ENCODE data around the gene ARID4A. TPM values are rescaled to one million over a fixed set of nuclear protein-coding genes. Genes with fewer than 3 reads are reported as not detected.

The ARID4A gene
- total and polyA plus RNA-seq, 9 of the 15 experiments (the other 6 are each of a cell fraction or from before 2014, with no cell fraction given): 2.4 to 11.5 (median 8.7) TPM

DNA sequence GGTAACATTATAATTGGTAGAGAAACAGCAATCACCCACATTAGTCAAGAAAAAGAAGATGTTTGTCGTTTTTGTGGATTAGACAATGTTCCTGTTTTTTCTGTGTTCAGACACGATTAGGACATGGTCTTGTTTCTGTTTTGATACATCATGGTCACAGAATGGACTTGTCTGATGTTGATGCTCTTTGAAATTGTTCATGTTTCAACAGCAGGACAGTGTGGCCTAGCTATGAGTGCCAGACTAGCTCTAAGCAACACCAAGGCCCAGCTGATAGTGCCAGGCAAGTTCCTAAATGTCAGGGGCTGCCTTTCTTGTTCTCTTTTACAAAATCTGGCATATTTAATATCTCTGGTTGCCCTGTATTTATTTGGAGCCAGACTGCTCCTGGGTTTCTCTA lies 56.5 kb downstream of the ARID4A start (continued):
- TF ChIP-seq, protein P1, sequence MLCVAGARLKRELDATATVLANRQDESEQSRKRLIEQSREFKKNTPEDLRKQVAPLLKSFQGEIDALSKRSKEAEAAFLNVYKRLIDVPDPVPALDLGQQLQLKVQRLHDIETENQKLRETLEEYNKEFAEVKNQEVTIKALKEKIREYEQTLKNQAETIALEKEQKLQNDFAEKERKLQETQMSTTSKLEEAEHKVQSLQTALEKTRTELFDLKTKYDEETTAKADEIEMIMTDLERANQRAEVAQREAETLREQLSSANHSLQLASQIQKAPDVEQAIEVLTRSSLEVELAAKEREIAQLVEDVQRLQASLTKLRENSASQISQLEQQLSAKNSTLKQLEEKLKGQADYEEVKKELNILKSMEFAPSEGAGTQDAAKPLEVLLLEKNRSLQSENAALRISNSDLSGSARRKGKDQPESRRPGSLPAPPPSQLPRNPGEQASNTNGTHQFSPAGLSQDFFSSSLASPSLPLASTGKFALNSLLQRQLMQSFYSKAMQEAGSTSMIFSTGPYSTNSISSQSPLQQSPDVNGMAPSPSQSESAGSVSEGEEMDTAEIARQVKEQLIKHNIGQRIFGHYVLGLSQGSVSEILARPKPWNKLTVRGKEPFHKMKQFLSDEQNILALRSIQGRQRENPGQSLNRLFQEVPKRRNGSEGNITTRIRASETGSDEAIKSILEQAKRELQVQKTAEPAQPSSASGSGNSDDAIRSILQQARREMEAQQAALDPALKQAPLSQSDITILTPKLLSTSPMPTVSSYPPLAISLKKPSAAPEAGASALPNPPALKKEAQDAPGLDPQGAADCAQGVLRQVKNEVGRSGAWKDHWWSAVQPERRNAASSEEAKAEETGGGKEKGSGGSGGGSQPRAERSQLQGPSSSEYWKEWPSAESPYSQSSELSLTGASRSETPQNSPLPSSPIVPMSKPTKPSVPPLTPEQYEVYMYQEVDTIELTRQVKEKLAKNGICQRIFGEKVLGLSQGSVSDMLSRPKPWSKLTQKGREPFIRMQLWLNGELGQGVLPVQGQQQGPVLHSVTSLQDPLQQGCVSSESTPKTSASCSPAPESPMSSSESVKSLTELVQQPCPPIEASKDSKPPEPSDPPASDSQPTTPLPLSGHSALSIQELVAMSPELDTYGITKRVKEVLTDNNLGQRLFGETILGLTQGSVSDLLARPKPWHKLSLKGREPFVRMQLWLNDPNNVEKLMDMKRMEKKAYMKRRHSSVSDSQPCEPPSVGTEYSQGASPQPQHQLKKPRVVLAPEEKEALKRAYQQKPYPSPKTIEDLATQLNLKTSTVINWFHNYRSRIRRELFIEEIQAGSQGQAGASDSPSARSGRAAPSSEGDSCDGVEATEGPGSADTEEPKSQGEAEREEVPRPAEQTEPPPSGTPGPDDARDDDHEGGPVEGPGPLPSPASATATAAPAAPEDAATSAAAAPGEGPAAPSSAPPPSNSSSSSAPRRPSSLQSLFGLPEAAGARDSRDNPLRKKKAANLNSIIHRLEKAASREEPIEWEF (CRISPR knock-in tag; IDR thresholded peaks at IDR 0.05): no peak
- TF ChIP-seq ELF1 (tag; IDR thresholded peaks at IDR 0.05) (no peak), HSF4 (CRISPR knock-in tag; IDR thresholded peaks at IDR 0.05; ENCODE audit: borderline replicate concordance) (no peak)
- TF ChIP-seq, protein P2, sequence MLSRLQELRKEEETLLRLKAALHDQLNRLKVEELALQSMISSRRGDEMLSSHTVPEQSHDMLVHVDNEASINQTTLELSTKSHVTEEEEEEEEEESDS (CRISPR knock-in tag; IDR thresholded peaks at IDR 0.05): no peak

DNA sequence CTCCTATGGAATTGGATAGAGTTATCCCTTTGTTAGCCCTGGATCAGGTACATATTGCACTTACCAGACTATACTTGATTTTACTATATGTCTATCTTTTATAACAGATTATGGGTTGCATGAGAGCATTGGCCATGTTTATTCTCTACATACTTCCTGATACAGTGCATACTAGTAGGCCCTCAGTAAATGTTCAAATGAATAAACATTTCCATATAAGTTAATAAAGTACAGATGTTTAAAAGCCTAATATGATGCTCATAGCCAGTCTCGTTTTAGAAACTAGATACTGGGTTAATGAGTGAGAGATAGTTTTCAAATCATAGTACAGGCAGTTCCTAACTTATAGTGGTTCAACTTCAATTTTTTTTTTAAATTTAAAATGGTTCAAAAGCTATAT lies 57.9 kb downstream of the ARID4A start:
- no peak overlapping the region for H3K27ac ChIP-seq (ENCODE audit: extremely low read depth, low read depth, low read length)
- CTCF ChIA-PET (ENCODE audit: low intra/inter-chr PET ratio): no interaction called here
- intact Hi-C loops (cut with micrococcal nuclease) (no loop called here), in situ Hi-C loops (cut with MboI) (loop anchor here (25.0 kb wide), 1 partner anchor 244 kb away; no protein-coding TSS in a partner anchor)
- TF ChIP-seq ELF4 (CRISPR knock-in tag; IDR thresholded peaks at IDR 0.05) (no peak), DNMT1 (IDR thresholded peaks at IDR 0.05) (no peak), NCOA6 (IDR thresholded peaks at IDR 0.05) (no peak), ZNF41 (CRISPR knock-in tag; conservative IDR thresholded peaks at IDR 0.05) (no peak), MBD2 (IDR thresholded peaks at IDR 0.05; ENCODE audit: borderline replicate concordance, low read depth) (no peak)
- no peaks in the 10 kb centered on the region for H3K4me1 ChIP-seq (replicated peaks in 1 of 2; ENCODE audit: control insufficient read depth in 2 of 2, insufficient read depth in 2 of 2, low read length in 2 of 2)
- no peaks in the 10 kb centered on the region for H3K9me3 ChIP-seq (replicated peaks; ENCODE audit: control insufficient read depth, insufficient read depth, low read depth, low read length)
- H3K4me2 ChIP-seq (ENCODE audit: insufficient read depth, low read length): no peak overlapping the region
- BruUV-seq (replicated peaks): no TSS peak
- no peaks in the 10 kb centered on the region for H3K9me1 ChIP-seq (ENCODE audit: control insufficient read depth, insufficient read depth, low read length)
- DNase-seq (ENCODE audit: extremely low read depth in 1 of 4, low spot score in 3 of 4): no peak
- H2AFZ ChIP-seq (ENCODE audit: low read depth, low read length): no peak overlapping the region
- H3K27me3 ChIP-seq (ENCODE audit: control insufficient read depth in 2 of 2, insufficient read depth in 2 of 2, low read length in 2 of 2): no peaks in the 10 kb centered on the region
- no peak for ATAC-seq
- H3K4me3 ChIP-seq: no peak overlapping the region
- 67% methylated on average over 1 of the region's 1 CpG for WGBS (ENCODE audit: insufficient coverage, low coverage, missing lambda C conversion rate)
- FAIRE-seq: no peak
- no peaks in the 10 kb centered on the region for H4K20me1 ChIP-seq (replicated peaks; ENCODE audit: control insufficient read depth, insufficient read depth, low read length)
- peaks cover 39% of the 10 kb centered on the region; the same call in 2 of the 3 replicates for H3K36me3 ChIP-seq (ENCODE audit: control insufficient read depth, insufficient read depth, low read length)
- H3K79me2 ChIP-seq (ENCODE audit: control insufficient read depth, insufficient read depth, low read length): no peaks in the 10 kb centered on the region
- POLR2A ChIA-PET: no interaction called here
- no peak overlapping the region for H3K9ac ChIP-seq (ENCODE audit: insufficient read depth in 1 of 2, low read depth in 2 of 2, low read length in 2 of 2)
